ENCODE measurements around the gene STPG3. TPM values are rescaled to one million over a fixed set of nuclear protein-coding genes. Genes with fewer than 3 reads are reported as not detected.
A peak's percentile ranks its signal among the peaks of the same experiment; 100 is the strongest.

STPG3 gene
- total RNA-seq, 2 experiments from 2014 or later: not detected

DNA sequence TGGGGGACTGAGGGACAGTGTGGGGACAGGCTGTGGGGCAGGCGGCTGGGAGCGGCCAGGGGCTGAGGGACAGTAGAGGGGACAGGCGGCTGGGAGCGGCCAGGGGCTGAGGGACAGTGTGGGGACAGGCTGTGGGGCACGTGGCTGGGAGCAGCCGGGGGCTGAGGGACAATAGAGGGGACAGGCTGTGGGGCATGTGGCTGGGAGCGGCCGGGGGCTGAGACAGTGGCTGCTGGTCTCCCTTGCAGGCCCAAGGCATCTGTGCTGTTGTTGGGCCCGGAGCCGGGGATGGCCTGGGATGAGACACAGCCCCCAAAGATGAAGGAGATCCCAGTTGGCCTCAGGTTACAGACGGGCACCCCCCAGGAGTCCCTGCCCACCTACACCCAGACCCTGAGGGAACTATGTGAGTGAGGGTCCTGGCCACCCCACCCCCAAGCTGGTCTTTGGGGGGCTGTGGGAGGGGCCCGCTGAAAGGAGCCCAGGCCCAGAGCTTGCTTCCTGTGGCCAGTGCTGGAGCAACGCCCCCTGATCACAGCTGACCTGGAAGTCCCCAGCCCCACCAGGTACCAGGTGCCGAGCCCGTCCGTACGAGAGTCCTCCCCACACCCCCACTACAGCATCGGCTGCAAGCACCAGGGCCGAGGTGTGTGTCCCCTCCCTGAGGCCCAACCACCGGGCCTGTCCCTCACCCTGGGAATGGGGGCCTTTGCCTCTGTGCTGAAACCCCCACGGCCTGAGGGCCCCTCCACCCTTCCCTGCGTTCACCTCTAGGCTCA, 593 bp downstream of the STPG3 start:
- Mint-ChIP-seq H3K36me3 (ENCODE audit: low read depth) (peaks cover 2% of the 10 kb centered on the region), H3K27ac (no peak overlapping the region), H3K4me3 (peak overlapping the region; percentile 30), H3K27me3 (no peaks in the 10 kb centered on the region), H3K4me1 (ENCODE audit: low read depth) (peaks cover 16% of the 10 kb centered on the region), H3K9me3 (no peaks in the 10 kb centered on the region)
- Histone ChIP-seq H3K27ac (ENCODE audit: low read depth in 1 of 2, low read length in 2 of 2) (no peak overlapping the region), H3K36me3 (ENCODE audit: insufficient read depth, low read length) (peaks cover 4% of the 10 kb centered on the region), H3K4me3 (ENCODE audit: low read length) (no peak overlapping the region), H3K27me3 (ENCODE audit: control insufficient read depth in 1 of 2, insufficient read depth in 2 of 2, low read length in 2 of 2) (no peaks in the 10 kb centered on the region), H3K9me3 (ENCODE audit: control insufficient read depth in 1 of 2, insufficient read depth in 1 of 2, low read length in 2 of 2) (no peaks in the 10 kb centered on the region), H3K4me1 (ENCODE audit: insufficient read depth, low read length) (peaks cover 21% of the 10 kb centered on the region)
- ChIA-PET CTCF (no interaction called here), POLR2A (interaction anchor here (0.8 to 3.8 kb wide), 2 partner anchors 9 to 11 kb away, joined by 3 to 27 read pairs; partner anchors contain the start of gene TUBB4B)
- no peak for ATAC-seq (ENCODE audit: poor library complexity)
- intact Hi-C loops (cut with DNase I, micrococcal nuclease): no loop called here
- TF ChIP-seq, protein P1, sequence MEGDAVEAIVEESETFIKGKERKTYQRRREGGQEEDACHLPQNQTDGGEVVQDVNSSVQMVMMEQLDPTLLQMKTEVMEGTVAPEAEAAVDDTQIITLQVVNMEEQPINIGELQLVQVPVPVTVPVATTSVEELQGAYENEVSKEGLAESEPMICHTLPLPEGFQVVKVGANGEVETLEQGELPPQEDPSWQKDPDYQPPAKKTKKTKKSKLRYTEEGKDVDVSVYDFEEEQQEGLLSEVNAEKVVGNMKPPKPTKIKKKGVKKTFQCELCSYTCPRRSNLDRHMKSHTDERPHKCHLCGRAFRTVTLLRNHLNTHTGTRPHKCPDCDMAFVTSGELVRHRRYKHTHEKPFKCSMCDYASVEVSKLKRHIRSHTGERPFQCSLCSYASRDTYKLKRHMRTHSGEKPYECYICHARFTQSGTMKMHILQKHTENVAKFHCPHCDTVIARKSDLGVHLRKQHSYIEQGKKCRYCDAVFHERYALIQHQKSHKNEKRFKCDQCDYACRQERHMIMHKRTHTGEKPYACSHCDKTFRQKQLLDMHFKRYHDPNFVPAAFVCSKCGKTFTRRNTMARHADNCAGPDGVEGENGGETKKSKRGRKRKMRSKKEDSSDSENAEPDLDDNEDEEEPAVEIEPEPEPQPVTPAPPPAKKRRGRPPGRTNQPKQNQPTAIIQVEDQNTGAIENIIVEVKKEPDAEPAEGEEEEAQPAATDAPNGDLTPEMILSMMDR (IDR thresholded peaks at IDR 0.05): no peak
- peak in 1 of 14 experiments; percentile 7 for DNase-seq

DNA sequence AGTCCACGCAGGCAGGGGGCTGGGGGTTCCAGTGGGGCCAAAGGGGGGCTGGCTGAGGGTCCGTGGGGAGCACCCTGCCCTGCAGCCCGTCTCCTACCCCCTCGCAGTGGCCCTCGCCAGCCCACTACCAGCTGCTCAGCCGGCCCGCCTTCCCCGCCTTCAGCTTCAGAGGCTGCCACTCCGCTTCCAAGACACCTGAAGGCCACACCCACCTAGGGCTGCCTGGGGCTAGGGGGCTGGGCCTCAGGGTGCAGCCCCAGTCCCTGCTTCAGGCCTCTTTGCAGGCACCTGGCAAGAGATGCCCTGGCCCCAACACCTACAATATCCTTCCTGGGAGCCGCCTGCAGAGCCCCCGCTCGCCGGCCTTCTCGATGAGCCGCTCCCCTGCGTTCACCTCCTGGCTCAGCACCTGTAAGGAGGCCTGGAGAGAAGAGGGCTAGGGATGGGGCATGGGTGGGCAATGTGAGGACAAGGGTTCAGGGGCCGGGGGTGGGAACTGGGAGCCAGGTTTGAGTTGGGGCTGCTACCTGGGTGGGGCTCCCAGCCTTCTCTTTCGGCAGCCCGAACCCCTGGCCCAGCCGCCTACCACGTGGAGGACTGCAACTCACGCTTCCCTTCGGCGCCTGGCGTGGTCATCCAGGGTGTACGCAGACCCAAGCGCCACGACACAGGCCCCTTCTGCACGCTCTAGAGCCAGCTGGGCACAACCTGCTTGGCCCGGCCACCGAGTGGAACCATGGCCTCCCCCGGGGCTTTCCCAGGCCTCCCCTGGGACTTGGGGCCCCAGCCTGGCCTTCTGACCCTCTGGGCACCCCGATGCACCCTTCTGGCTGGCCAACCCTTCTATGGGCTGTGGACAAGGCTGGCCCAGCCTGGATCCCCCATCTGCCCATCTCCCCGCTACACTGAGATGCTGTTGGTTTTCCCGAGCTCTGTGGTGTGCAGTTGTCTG, 1.7 kb downstream of the STPG3 start:
- Mint-ChIP-seq H3K27ac (no peak overlapping the region), H3K36me3 (ENCODE audit: low read depth) (peaks cover 5% of the 10 kb centered on the region), H3K9me3 (no peaks in the 10 kb centered on the region), H3K27me3 (no peaks in the 10 kb centered on the region), H3K4me3 (peak overlapping the region; percentile 45), H3K4me1 (ENCODE audit: low read depth) (peaks cover 16% of the 10 kb centered on the region)
- TF ChIP-seq, protein P1 (IDR thresholded peaks at IDR 0.05): no peak
- POLR2A ChIA-PET: interaction anchor here (1.4 to 4.7 kb wide), 3 partner anchors 10 to 525 kb away, joined by 4 to 63 read pairs (median 27); partner anchors contain the start of gene TUBB4B
- H3K9me3 ChIP-seq (ENCODE audit: control insufficient read depth in 1 of 2, insufficient read depth in 1 of 2, low read length in 2 of 2): no peaks in the 10 kb centered on the region
- ATAC-seq (ENCODE audit: poor library complexity) (no peak), DNase-seq (peak in 1 of 14 experiments; percentile 6)
- intact Hi-C loops (cut with DNase I, micrococcal nuclease): no loop called here
- CTCF ChIA-PET: interaction anchor here (2.9 kb wide), 1 partner anchor 16 kb away, joined by 18 read pairs; no protein-coding TSS in a partner anchor
- no peak overlapping the region for H3K27ac ChIP-seq (ENCODE audit: low read depth in 1 of 2, low read length in 2 of 2)
- peaks cover 25% of the 10 kb centered on the region for H3K4me1 ChIP-seq (ENCODE audit: insufficient read depth, low read length)
- H3K36me3 ChIP-seq (ENCODE audit: insufficient read depth, low read length): peaks cover 11% of the 10 kb centered on the region
- H3K4me3 ChIP-seq (ENCODE audit: low read length): no peak overlapping the region
- H3K27me3 ChIP-seq (ENCODE audit: control insufficient read depth in 1 of 2, insufficient read depth in 2 of 2, low read length in 2 of 2): no peaks in the 10 kb centered on the region

Measured in CD4-positive, alpha-beta T cell (primary cell).